Suppressor macrophage (primary cell): ENCODE measurements around the gene CPA2.
"Not testable (repeated sequence)": the region's sequence is repeated elsewhere in the genome, so short reads cannot be mapped to it uniquely, and the experiment has no call there.

Experiments used
- DNase-seq, 4 experiments: peaks; one replicate each; pipeline ENCODE4 v3.0.0-alpha.2; 2020 to 2022
- total RNA-seq, 17 experiments: gene quantifications; one replicate each; lab custom pipeline; 2026; ENCODE audit warnings: mixed read lengths in 6 of 17, inconsistent platforms in 3 of 17; lab: John Stamatoyannopoulos, UW

CPA2 gene
- 0 to 0.88 (median 0) reads per million in 17 experiments for total RNA-seq

GRCh38 chr7:130266258-130266960 is at the start of gene CPA2:
Gene CPA2, plus strand, starts transcription at chr7:130266863. Its CDS starts 19 bp downstream, at chr7:130266882.
- DNase-seq = no peak

- DNase-seq = no peak
Observed at GRCh38 chr7:130218806-130219620, 47.6 kb upstream of the CPA2 start.

GRCh38 chr7:130219871-130220270 is 46.8 kb upstream of the CPA2 start:
- no peak for DNase-seq

GRCh38 chr7:130221746-130222145 is 44.9 kb upstream of the CPA2 start:
- no peak for DNase-seq

- no peak for DNase-seq
Observed at GRCh38 chr7:130223646-130224045, 43.0 kb upstream of the CPA2 start.

GRCh38 chr7:130224210-130224609 is 42.5 kb upstream of the CPA2 start:
- no peak for DNase-seq

GRCh38 chr7:130224923-130225322 is 41.7 kb upstream of the CPA2 start:
- not testable (repeated sequence) for DNase-seq

- DNase-seq = no peak
Observed at GRCh38 chr7:130226333-130226732, 40.3 kb upstream of the CPA2 start.

GRCh38 chr7:130227883-130228575 is 38.6 kb upstream of the CPA2 start:
- DNase-seq = no peak

- no peak for DNase-seq
Observed at GRCh38 chr7:130228840-130229502, 37.7 kb upstream of the CPA2 start.

- not testable (repeated sequence) for DNase-seq
Observed at GRCh38 chr7:130229981-130230380, 36.7 kb upstream of the CPA2 start.

GRCh38 chr7:130231792-130232191 is 34.9 kb upstream of the CPA2 start:
- no peak for DNase-seq

- DNase-seq = no peak
Observed at GRCh38 chr7:130232209-130232608, 34.5 kb upstream of the CPA2 start.

GRCh38 chr7:130234078-130234477 is 32.6 kb upstream of the CPA2 start:
- DNase-seq = no peak

GRCh38 chr7:130236361-130236760 is 30.3 kb upstream of the CPA2 start:
- not testable (repeated sequence) for DNase-seq

GRCh38 chr7:130240240-130240639 is 26.4 kb upstream of the CPA2 start:
- DNase-seq = no peak

GRCh38 chr7:130242198-130243014 is 24.3 kb upstream of the CPA2 start:
- DNase-seq = peak; percentile 50 to 78 (median 66)

- not testable (repeated sequence) for DNase-seq
Observed at GRCh38 chr7:130243486-130243885, 23.2 kb upstream of the CPA2 start.

GRCh38 chr7:130246491-130246890 is 20.2 kb upstream of the CPA2 start:
- DNase-seq = not testable (repeated sequence)

- DNase-seq = not testable (repeated sequence)
Observed at GRCh38 chr7:130248842-130249241, 17.8 kb upstream of the CPA2 start.

GRCh38 chr7:130249626-130250025 is 17.0 kb upstream of the CPA2 start:
- DNase-seq = not testable (repeated sequence)

- no peak for DNase-seq
Observed at GRCh38 chr7:130254555-130254954, 12.1 kb upstream of the CPA2 start.
